GM12875 (cell line): ENCODE results near the gene MYO3B.

Experiments
- H3K4me3 ChIP-seq: one replicate; pipeline ENCODE4 v1.5.1; 2011; ENCODE audit warnings: low read depth, low read length, control low read depth
- TF ChIP-seq, protein P1 (sequence below): IDR thresholded peaks from 2 replicates; pipeline ENCODE4 v1.5.1; 2011; ENCODE audit warnings: low read depth, mild to moderate bottlenecking, control low read depth, inconsistent platforms, low read length, moderate library complexity, borderline replicate concordance; ENCODE audit not compliant: insufficient read depth

MYO3B gene

DNA sequence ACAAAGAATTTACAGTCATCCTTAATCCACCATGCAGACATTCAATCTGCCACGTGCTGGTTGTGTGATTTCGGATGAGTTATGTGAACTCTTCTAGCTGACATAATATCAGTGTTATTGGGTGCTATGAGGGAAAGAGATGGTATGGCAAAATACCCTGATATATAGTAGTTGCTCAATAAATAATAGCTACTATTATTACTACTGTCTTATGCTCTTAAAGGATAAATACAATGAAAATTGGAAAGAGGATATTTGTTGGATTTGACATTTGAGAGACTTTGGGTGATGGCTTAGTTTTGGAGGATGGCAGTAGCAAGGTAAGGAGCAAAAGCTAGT, 86.5 kb downstream of the MYO3B start:
- TF ChIP-seq, protein P1, sequence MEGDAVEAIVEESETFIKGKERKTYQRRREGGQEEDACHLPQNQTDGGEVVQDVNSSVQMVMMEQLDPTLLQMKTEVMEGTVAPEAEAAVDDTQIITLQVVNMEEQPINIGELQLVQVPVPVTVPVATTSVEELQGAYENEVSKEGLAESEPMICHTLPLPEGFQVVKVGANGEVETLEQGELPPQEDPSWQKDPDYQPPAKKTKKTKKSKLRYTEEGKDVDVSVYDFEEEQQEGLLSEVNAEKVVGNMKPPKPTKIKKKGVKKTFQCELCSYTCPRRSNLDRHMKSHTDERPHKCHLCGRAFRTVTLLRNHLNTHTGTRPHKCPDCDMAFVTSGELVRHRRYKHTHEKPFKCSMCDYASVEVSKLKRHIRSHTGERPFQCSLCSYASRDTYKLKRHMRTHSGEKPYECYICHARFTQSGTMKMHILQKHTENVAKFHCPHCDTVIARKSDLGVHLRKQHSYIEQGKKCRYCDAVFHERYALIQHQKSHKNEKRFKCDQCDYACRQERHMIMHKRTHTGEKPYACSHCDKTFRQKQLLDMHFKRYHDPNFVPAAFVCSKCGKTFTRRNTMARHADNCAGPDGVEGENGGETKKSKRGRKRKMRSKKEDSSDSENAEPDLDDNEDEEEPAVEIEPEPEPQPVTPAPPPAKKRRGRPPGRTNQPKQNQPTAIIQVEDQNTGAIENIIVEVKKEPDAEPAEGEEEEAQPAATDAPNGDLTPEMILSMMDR: no peak

DNA sequence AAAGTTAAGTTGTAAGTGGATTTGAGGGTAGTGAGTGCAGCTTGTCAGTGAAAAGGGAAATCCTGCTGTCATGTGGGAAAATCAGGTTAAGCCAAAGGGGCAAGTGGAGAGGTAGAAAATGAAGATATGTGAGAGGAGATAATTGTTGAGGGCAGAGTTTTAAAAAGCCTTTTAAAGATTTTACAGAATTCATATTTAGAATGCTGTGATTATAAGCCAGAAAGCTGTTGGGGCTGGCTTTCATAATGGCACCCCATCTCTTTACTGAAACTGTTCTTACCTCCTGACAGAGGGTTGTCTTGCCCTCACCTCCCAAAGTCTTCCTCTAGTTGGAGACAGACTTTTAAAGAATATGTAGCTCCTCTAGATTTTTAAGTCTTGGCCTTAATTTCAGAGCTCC, 86.9 kb downstream of the MYO3B start:
- TF ChIP-seq, protein P1: no peak
- H3K4me3 ChIP-seq: no peak overlapping the region

More for the DNA sequence above, 86.5 kb downstream of the MYO3B start:
- no peak overlapping the region for H3K4me3 ChIP-seq

DNA sequence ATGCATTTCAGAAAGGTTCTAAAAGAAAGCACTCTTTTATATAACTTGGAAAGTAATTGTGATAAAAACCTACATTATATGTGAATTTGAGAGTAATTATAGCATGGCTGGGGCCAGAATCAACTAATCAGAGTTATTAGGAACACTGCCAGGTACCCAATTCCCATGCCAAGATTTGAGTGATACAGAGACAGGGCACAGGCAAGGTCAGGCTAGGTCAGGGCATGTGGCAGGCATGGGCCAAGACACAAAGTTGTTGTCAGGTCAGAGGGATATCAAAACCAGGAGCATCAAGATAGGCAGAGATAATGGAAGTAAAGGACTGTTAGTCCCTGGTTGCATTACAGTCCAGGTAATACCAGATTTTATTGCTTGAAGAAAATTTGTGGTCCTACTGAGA, 87.4 kb downstream of the MYO3B start:
- TF ChIP-seq, protein P1: no peak
- H3K4me3 ChIP-seq: no peak overlapping the region

DNA sequence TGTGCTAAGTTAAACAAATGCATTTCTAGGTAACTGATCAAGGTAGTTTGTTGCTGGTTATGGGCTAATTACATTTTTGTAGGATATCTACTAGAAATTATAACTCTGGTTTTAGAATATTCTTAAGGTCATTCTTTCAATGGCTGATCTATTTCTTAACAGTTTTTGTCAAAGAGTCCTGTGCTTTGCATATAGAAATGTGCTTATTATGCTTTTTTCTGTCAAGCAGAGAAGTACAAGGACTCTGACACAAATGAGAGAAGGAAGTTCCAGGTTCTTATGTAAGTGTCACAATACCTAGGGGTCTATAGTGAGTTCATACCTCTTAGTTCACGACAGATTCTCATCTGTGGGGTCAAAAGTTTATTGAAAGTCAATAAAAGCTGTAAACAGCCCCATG, 88.4 kb downstream of the MYO3B start:
- TF ChIP-seq, protein P1: no peak
- H3K4me3 ChIP-seq: no peak overlapping the region

DNA sequence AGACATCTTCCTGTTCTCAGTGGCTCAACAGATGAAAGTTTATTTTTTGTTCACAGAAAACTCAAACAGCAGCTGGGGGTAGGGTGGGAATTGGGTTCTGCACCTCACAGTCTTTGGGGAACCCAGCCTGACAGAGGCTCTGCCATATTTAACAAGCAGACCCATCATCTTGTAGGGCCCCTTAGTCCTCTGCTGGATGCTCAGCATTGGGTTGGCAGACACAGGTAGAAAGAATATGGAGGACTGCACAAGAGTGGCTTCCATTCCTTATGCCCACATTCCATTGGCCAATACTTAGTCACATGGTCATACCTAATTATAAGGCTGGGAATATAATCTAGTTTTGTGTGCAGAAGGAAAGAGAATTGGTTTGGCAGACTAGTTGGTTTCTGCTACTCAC, 89.1 kb downstream of the MYO3B start:
- H3K4me3 ChIP-seq: no peak overlapping the region
- TF ChIP-seq, protein P1: no peak

DNA sequence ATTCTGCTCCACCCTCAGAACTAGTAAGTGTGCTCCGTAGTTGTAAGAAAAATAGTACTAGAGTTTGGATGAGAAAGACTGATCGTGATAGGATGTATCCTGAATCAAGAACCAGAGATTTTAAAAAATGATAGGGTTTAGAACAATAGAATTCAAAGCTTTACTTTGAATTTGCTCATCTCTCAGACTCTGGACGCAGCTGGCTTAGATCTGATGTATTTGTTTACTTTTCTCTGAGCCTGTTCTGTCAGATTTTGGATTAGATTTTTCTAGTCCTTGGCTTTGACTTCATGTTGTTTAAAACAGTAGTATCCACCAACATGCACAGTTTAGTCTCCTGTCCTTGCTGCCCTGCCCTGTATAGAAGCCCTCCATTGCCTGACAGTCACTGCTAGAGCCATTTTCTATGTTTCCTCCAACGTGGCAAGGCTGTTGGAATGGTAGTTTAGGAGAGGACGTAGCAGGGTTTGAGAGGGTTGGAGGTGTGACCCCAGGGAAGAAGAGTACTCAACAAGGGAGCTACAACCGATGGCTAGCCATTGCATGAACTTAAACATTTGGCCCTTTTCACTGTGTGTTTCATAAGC, 92.4 kb downstream of the MYO3B start:
- TF ChIP-seq, protein P1: no peak
- no peak overlapping the region for H3K4me3 ChIP-seq

DNA sequence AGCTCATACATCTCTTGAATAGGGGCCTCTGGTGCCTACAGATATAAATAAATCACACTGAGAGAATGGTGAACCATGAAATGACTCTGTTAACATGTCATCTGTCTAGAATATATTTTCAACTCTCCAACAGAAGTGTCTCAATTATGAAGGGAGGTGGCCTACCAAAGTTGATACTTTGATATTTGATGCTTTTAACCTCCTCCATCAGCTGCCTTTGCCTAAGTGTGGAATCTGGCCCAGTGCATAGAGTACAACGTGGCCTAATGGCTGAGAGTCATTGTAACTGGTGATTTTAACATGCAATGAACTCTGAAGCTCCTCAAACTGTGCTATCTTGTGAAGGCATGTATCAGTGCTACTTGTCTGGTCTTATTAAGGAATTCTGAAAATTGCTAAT, 93.4 kb downstream of the MYO3B start:
- TF ChIP-seq, protein P1: no peak
- no peak overlapping the region for H3K4me3 ChIP-seq
